DND-41 (cell line): Measurements from ENCODE around the gene HTR3C.

Source experiments
- ATAC-seq: fragments of 200-7000 bp; cut with Tn5 transposase; 3 replicates; pipeline ENCODE4 v1.9.1; 2021; ENCODE audit warnings: low read depth; ENCODE audit not compliant: insufficient read depth
- DNase-seq: peaks from one replicate; pipeline ENCODE4 v3.0.0-alpha.2; 2020
- H2AFZ ChIP-seq: 2 replicates; pipeline ENCODE4 v1.6.0; 2012; ENCODE audit warnings: low read depth, low read length
- H3K27ac ChIP-seq: 2 replicates; pipeline ENCODE4 v1.5.1; 2012; ENCODE audit warnings: low read length, inconsistent platforms
- H3K27me3 ChIP-seq: fragments of 200-600 bp; sonication (generic); 2 replicates; pipeline ENCODE4 v1.6.0; 2012; ENCODE audit warnings: low read length, mild to moderate bottlenecking, inconsistent platforms; ENCODE audit not compliant: insufficient read depth, poor library complexity
- H3K36me3 ChIP-seq: 2 replicates; pipeline ENCODE4 v1.5.1; 2012; ENCODE audit warnings: low read length, inconsistent platforms; ENCODE audit not compliant: insufficient read depth
- H3K4me1 ChIP-seq: 2 replicates; pipeline ENCODE4 v1.5.1; 2012; ENCODE audit warnings: mild to moderate bottlenecking, low read length; ENCODE audit not compliant: insufficient read depth
- H3K4me2 ChIP-seq: 2 replicates; pipeline ENCODE4 v1.6.0; 2012; ENCODE audit warnings: mild to moderate bottlenecking, moderate library complexity, low read length, inconsistent platforms; ENCODE audit not compliant: insufficient read depth
- H3K4me3 ChIP-seq, 2 experiments: fragments of 200-600 bp in 1 of 2; shearing (Covaris generic) in 1 of 2; 2 replicates each; pipeline ENCODE4 v1.5.1; 2012 to 2016; ENCODE audit warnings: inconsistent platforms in 2 of 2, low read length in 2 of 2, mild to moderate bottlenecking in 2 of 2, low read depth in 1 of 2, moderate library complexity in 1 of 2
- H3K79me2 ChIP-seq: 2 replicates; pipeline ENCODE4 v1.6.0; 2012; ENCODE audit warnings: low read length, inconsistent platforms; ENCODE audit not compliant: insufficient read depth
- H3K9ac ChIP-seq: 2 replicates; pipeline ENCODE4 v1.6.0; 2012; ENCODE audit warnings: low read depth, mild to moderate bottlenecking, inconsistent platforms, low read length, moderate library complexity
- H3K9me3 ChIP-seq: 2 replicates; pipeline ENCODE4 v1.5.1; 2012; ENCODE audit warnings: low read length, moderate library complexity, mild to moderate bottlenecking, inconsistent platforms; ENCODE audit not compliant: insufficient read depth, severe bottlenecking
- H4K20me1 ChIP-seq: 2 replicates; pipeline ENCODE4 v1.6.0; 2012; ENCODE audit warnings: low read length; ENCODE audit not compliant: insufficient read depth
- EZH2 ChIP-seq: IDR thresholded peaks from 3 replicates; pipeline ENCODE4 v1.6.1; 2012; ENCODE audit warnings: borderline replicate concordance, low read depth, mild to moderate bottlenecking, moderate library complexity, low read length, inconsistent platforms; ENCODE audit not compliant: severe bottlenecking
- TF ChIP-seq, protein P1 (sequence below): IDR thresholded peaks from 2 replicates; pipeline ENCODE4 v1.5.1; 2012; ENCODE audit warnings: borderline replicate concordance, low read length, moderate library complexity, mild to moderate bottlenecking; ENCODE audit not compliant: poor library complexity, severe bottlenecking; ENCODE audit errors: extremely low read depth

HTR3C gene

DNA sequence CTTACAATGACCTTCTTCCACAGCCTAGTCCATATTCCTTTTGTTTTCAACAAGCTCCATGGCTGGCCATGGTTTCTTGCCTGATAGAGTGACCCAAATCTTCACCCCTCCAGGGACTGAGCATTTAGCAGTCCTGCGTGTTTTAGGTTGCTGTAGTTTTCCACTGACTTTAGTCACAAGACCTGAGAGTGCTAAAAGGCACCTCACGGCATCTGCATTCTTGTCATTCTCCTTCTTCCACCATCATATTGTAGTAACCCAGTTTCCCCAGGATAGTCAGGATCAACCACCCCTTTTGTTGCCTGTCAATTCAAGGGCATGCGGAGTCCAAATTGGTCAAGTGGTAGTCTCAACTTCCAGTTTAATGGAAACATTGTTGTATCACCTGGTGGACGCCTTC is 20.8 kb downstream of the HTR3C start:
- no peaks in the 10 kb centered on the region for H3K27me3 ChIP-seq
- H4K20me1 ChIP-seq: no peaks in the 10 kb centered on the region
- ATAC-seq (no peak), DNase-seq (no peak)
- no peak overlapping the region for H2AFZ ChIP-seq
- no peak overlapping the region for H3K9ac ChIP-seq
- H3K4me1 ChIP-seq: no peaks in the 10 kb centered on the region
- no peak overlapping the region for H3K4me3 ChIP-seq
- no peaks in the 10 kb centered on the region for H3K79me2 ChIP-seq
- TF ChIP-seq, protein P1, sequence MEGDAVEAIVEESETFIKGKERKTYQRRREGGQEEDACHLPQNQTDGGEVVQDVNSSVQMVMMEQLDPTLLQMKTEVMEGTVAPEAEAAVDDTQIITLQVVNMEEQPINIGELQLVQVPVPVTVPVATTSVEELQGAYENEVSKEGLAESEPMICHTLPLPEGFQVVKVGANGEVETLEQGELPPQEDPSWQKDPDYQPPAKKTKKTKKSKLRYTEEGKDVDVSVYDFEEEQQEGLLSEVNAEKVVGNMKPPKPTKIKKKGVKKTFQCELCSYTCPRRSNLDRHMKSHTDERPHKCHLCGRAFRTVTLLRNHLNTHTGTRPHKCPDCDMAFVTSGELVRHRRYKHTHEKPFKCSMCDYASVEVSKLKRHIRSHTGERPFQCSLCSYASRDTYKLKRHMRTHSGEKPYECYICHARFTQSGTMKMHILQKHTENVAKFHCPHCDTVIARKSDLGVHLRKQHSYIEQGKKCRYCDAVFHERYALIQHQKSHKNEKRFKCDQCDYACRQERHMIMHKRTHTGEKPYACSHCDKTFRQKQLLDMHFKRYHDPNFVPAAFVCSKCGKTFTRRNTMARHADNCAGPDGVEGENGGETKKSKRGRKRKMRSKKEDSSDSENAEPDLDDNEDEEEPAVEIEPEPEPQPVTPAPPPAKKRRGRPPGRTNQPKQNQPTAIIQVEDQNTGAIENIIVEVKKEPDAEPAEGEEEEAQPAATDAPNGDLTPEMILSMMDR: no peak
- no peak for TF ChIP-seq EZH2
- H3K9me3 ChIP-seq: peaks cover 2% of the 10 kb centered on the region
- H3K36me3 ChIP-seq: no peaks in the 10 kb centered on the region
- no peak overlapping the region for H3K27ac ChIP-seq
- H3K4me2 ChIP-seq: no peak overlapping the region

DNA sequence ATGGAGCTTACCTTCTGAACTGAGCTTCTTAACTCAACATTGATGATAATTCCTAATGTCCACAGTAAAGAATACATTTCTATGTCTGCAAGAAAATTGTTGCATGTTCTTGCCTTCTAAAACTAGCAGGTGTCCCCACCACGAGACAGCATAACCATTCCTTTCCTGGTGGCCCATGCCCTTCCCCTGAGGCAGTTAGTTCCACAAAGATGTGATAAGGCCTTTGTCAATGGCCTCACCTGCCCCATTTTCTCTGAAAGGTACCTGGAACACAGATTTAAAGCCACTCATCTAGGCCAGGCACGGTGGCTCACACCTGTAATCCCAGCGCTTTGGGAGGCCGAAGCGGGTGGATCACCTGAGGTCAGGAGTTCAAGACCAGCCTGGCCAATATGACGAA is 23.1 kb downstream of the HTR3C start:
- Histone ChIP-seq H2AFZ (no peak overlapping the region), H3K9ac (no peak overlapping the region), H3K9me3 (peaks cover 2% of the 10 kb centered on the region), H3K27ac (no peak overlapping the region), H3K4me2 (no peak overlapping the region), H3K4me3 (no peak overlapping the region), H3K4me1 (no peaks in the 10 kb centered on the region), H3K79me2 (no peaks in the 10 kb centered on the region), H4K20me1 (no peaks in the 10 kb centered on the region), H3K27me3 (no peaks in the 10 kb centered on the region), H3K36me3 (no peaks in the 10 kb centered on the region)
- no peak for TF ChIP-seq EZH2
- TF ChIP-seq, protein P1: no peak
- ATAC-seq (no peak), DNase-seq (no peak)

DNA sequence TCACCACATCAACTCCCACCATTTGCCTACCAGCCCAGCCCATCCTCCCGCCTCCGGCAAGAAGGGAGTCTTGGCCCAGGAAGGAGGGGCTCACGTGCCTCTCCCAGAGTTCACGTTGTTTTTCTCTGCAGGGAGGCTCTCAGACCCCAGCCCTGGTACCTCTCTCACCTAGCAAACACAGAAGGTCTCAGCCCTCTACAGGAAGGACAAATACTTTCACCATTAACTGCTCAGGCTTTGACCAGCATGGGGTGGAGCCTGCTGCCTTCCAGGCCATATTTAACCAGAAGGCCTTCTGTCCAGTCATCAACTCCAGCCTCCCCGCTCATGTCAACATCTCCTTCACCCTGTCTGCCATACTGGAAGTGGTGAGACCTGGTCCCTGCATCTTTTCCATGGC is 25.0 kb downstream of the HTR3C start:
- no peak overlapping the region for H3K27ac ChIP-seq
- H3K4me1 ChIP-seq: no peaks in the 10 kb centered on the region
- DNase-seq (no peak), ATAC-seq (no peak)
- no peaks in the 10 kb centered on the region for H4K20me1 ChIP-seq
- H3K4me2 ChIP-seq: no peak overlapping the region
- H3K4me3 ChIP-seq: no peak overlapping the region
- no peak overlapping the region for H2AFZ ChIP-seq
- no peaks in the 10 kb centered on the region for H3K27me3 ChIP-seq
- no peak overlapping the region for H3K9ac ChIP-seq
- TF ChIP-seq, protein P1: no peak
- TF ChIP-seq EZH2: no peak
- H3K79me2 ChIP-seq: no peaks in the 10 kb centered on the region
- H3K36me3 ChIP-seq: no peaks in the 10 kb centered on the region
- no peaks in the 10 kb centered on the region for H3K9me3 ChIP-seq

DNA sequence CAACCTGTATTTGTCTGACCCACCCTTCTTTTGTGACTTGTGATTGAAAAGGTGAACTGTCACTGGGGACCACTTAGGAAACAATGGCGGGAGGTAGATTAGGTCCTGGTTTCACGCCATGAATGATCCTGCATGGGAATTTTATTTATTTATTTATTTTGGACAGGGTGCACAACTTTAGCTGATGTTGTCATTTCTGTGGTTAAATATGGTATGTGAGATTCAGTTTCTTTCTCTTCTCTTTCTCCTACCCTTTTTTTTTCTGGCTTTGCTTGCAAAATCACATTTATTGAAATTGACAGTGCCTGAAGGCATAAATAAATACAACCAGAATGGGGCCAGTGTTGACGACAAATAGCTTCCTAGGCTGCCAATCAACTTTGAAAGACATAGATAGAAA is 26.0 kb downstream of the HTR3C start:
- no peaks in the 10 kb centered on the region for H3K9me3 ChIP-seq
- no peaks in the 10 kb centered on the region for H3K36me3 ChIP-seq
- ATAC-seq (no peak), DNase-seq (no peak)
- no peak overlapping the region for H3K27ac ChIP-seq
- no peak overlapping the region for H3K4me3 ChIP-seq
- no peak overlapping the region for H3K9ac ChIP-seq
- H3K79me2 ChIP-seq: no peaks in the 10 kb centered on the region
- H4K20me1 ChIP-seq: no peaks in the 10 kb centered on the region
- no peak overlapping the region for H2AFZ ChIP-seq
- no peaks in the 10 kb centered on the region for H3K27me3 ChIP-seq
- H3K4me1 ChIP-seq: no peaks in the 10 kb centered on the region
- H3K4me2 ChIP-seq: no peak overlapping the region
- TF ChIP-seq EZH2: no peak
- TF ChIP-seq, protein P1: no peak
